ENCODE data around the gene CRYZL1. TPM values are rescaled to one million over a fixed set of nuclear protein-coding genes. Genes with fewer than 3 reads are reported as not detected.

CRYZL1 gene
- total RNA-seq, 1 donor from 2014 or later: 34.6 TPM

GRCh38 chr21:33567914-33568313 is 73.6 kb downstream of the CRYZL1 start:
- intact Hi-C loops (cut with micrococcal nuclease): no loop called here

DNA sequence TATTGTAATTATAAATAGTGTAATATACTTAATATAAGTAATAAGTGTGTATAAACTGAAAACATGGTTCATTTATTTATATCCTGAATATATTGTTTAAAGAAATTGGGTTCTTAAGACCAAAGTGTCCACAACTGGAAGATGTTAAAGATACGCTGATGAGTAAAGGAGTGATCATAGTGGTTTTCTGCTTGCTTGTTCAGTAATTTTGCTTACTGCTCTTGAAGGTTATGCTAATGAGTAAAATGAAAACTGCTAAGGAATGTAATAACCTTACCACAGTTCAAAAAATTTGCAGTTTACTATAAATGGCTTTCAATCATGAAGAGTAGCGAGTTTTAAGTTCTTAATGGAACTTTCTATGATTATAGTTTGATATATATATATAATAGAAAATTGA is 75.0 kb downstream of the CRYZL1 start:
- intact Hi-C loops (cut with micrococcal nuclease): no loop called here

- intact Hi-C loops (cut with micrococcal nuclease): no loop called here
These were observed 79.2 kb downstream of the CRYZL1 start for GRCh38 chr21:33562389-33562788.

DNA sequence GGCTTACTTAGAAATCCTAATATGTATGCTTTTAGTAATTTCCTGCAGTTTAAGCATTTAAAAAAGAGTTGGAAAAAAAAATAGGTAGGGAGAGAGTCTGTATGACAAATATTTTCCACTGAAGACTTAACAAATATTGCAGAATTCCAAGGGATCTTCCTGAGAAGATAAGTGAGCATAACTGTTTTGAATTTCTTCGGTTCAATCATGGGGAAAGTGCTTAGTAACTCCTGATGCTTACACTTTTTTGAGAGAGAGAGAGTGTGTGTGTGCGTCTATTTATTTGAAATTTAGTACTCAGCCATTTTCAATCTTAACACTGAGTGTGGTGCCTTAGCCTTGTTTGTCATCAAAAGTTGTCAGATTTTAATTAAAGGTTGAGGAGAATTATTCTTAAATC is 80.2 kb downstream of the CRYZL1 start:
- intact Hi-C loops (cut with micrococcal nuclease): no loop called here

- intact Hi-C loops (cut with micrococcal nuclease): no loop called here
These were observed 80.6 kb downstream of the CRYZL1 start for GRCh38 chr21:33560965-33561364.

GRCh38 chr21:33559813-33560212 is 81.7 kb downstream of the CRYZL1 start:
- intact Hi-C loops (cut with micrococcal nuclease): loop anchor here (2.0 kb wide), 1 partner anchor 17 kb away; the partner anchor contains the start of genes GART and SON

GRCh38 chr21:33558777-33559421 is 82.6 kb downstream of the CRYZL1 start:
- intact Hi-C loops (cut with micrococcal nuclease): loop anchor here (2.0 kb wide), 1 partner anchor 16 kb away; the partner anchor contains the start of genes GART and SON

DNA sequence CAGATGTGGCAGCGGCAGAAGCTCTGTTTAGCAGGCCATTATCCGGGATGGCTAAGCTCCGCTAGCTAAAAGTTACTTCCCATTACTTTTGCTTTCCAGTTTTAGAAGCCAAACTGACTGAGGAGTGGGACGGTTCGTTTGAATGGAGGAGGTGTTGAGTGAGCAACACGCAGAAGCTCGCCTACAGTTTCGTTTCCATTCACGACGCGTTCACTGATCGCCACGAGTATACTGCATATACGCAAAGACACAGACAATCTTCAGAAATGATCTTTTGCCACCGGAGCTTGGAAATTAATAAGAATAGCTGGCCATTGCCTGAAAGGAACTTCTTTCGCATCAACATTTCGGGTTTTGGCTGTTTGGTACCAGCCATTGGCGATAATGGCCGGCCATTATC is 84.1 kb downstream of the CRYZL1 start:
- intact Hi-C loops (cut with micrococcal nuclease): no loop called here

GRCh38 chr21:33554982-33555344 is 86.6 kb downstream of the CRYZL1 start:
- intact Hi-C loops (cut with micrococcal nuclease): loop anchor here (1.0 to 2.0 kb wide), 2 partner anchors 12 to 16 kb away; partner anchors contain the start of gene SON

- intact Hi-C loops (cut with micrococcal nuclease): loop anchor here (1.0 to 2.0 kb wide), 2 partner anchors 11 to 16 kb away; partner anchors contain the start of gene SON
These were observed 87.1 kb downstream of the CRYZL1 start for GRCh38 chr21:33554236-33554981.

- intact Hi-C loops (cut with micrococcal nuclease): no loop called here
These were observed 88.4 kb downstream of the CRYZL1 start for GRCh38 chr21:33552999-33553598.

DNA sequence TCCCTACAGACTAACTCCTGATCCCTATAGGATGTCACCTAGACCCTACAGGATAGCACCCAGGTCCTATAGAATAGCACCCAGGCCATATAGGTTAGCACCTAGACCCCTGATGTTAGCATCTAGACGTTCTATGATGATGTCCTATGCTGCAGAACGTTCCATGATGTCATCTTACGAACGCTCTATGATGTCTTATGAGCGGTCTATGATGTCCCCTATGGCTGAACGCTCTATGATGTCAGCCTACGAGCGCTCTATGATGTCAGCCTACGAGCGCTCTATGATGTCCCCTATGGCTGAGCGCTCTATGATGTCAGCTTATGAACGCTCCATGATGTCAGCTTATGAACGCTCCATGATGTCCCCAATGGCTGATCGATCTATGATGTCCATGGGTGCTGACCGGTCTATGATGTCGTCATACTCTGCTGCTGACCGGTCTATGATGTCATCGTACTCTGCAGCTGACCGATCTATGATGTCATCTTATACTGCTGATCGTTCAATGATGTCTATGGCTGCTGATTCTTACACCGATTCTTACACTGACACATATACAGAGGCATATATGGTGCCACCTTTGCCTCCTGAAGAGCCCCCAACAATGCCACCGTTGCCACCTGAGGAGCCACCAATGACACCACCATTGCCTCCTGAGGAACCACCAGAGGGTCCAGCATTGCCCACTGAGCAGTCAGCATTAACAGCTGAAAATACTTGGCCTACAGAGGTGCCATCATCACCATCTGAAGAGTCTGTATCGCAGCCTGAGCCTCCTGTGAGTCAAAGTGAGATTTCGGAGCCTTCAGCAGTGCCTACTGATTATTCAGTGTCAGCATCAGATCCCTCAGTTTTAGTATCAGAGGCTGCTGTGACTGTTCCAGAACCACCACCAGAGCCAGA is 89.2 kb downstream of the CRYZL1 start:
- intact Hi-C loops (cut with micrococcal nuclease): no loop called here

GRCh38 chr21:33551664-33552063 is 89.9 kb downstream of the CRYZL1 start:
- intact Hi-C loops (cut with micrococcal nuclease): no loop called here

DNA sequence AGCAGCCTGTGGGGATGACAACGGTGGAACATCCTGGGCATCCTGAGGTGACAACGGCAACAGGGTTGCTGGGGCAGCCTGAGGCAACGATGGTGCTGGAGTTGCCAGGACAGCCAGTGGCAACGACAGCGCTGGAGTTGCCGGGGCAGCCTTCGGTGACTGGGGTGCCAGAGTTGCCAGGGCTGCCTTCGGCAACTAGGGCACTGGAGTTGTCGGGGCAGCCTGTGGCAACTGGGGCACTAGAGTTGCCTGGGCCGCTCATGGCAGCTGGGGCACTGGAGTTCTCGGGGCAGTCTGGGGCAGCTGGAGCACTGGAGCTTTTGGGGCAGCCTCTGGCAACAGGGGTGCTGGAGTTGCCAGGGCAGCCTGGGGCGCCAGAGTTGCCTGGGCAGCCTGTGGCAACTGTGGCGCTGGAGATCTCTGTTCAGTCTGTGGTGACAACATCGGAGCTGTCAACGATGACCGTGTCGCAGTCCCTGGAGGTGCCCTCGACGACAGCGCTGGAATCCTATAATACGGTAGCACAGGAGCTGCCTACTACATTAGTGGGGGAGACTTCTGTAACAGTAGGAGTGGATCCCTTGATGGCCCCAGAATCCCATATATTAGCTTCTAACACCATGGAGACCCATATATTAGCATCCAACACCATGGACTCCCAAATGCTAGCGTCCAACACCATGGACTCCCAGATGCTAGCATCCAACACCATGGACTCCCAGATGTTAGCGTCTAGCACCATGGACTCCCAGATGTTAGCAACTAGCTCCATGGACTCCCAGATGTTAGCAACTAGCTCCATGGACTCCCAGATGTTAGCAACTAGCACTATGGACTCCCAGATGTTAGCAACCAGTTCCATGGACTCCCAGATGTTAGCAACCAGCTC is 90.5 kb downstream of the CRYZL1 start:
- intact Hi-C loops (cut with micrococcal nuclease): no loop called here

GRCh38 chr21:33549848-33550771 is 91.4 kb downstream of the CRYZL1 start:
- intact Hi-C loops (cut with micrococcal nuclease): no loop called here

GRCh38 chr21:33546086-33546485 is 95.5 kb downstream of the CRYZL1 start:
- intact Hi-C loops (cut with micrococcal nuclease): no loop called here

DNA sequence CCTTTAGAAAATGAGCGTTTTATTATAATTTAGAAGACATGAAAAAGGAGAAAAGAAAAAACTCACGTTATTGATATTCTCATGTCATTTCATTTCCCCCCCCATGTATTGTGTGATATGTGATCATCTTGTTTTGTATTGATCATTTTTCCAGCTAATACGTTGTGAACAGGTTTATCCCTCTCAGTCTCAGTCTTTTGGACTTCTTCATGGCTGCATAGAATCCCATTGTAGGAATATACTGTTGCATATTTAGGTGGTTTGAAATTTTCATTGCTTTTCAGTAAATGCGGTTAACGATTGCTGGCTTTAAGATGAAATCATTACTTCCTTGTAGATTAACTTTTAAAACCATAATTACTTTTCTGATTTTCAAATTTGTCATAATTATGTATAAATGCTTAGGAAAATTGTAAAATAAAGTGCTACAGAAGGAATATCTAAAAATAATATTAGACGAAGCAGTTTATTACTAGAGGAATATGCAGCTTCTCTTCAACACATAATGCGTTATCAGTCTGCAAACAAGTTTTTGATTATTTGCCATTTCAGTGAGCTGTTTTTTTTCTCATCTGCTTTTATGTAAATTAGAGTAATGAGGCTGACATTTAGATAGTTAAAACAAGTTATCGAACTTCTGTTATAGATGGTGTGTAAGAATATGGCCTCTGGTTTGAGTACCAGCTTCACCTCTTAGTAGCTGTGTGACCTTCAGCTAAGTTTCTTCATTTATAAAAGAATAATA is 96.9 kb downstream of the CRYZL1 start:
- intact Hi-C loops (cut with micrococcal nuclease): loop anchor here (5.0 kb wide), 2 partner anchors 162 to 403 kb away; no protein-coding TSS in a partner anchor

GRCh38 chr21:33543505-33544129 is 97.9 kb downstream of the CRYZL1 start:
- intact Hi-C loops (cut with micrococcal nuclease): loop anchor here (1.0 to 5.0 kb wide), 9 partner anchors 11 to 931 kb away; partner anchors contain the start of genes CFAP298 and DONSON
